ENCODE results near the gene BCAR1. TPM values are rescaled to one million over a fixed set of nuclear protein-coding genes. Genes with fewer than 3 reads are reported as not detected.
A peak's percentile ranks its signal among the peaks of the same experiment; 100 is the strongest.
"Not testable (repeated sequence)": the region's sequence is repeated elsewhere in the genome, so short reads cannot be mapped to it uniquely, and the experiment has no call there.

Gene BCAR1
- under 0.01 TPM for total RNA-seq

- DNase-seq (ENCODE audit: low read depth in 2 of 3, low spot score in 2 of 3) = peak in 2 of 3 donors; percentile 28 to 47
Measured at GRCh38 chr16:75251280-75252048, at the start of gene BCAR1. TSS of gene BCAR1 (minus strand) at chr16:75251624. CDS start at chr16:75251482, 142 bp downstream.

GRCh38 chr16:75298267-75298666, 46.8 kb upstream of the BCAR1 start:
- DNase-seq (ENCODE audit: low read depth in 2 of 3, low spot score in 2 of 3) = no peak

GRCh38 chr16:75296606-75297005, 45.2 kb upstream of the BCAR1 start:
- no peak for DNase-seq (ENCODE audit: low read depth in 2 of 3, low spot score in 2 of 3)

GRCh38 chr16:75294773-75295459, 43.5 kb upstream of the BCAR1 start:
- DNase-seq (ENCODE audit: low read depth in 2 of 3, low spot score in 2 of 3) = no peak

GRCh38 chr16:75293772-75294171, 42.3 kb upstream of the BCAR1 start:
- no peak for DNase-seq (ENCODE audit: low read depth in 2 of 3, low spot score in 2 of 3)

GRCh38 chr16:75293173-75293572, 41.7 kb upstream of the BCAR1 start:
- no peak for DNase-seq (ENCODE audit: low read depth in 2 of 3, low spot score in 2 of 3)

- no peak for DNase-seq (ENCODE audit: low read depth in 2 of 3, low spot score in 2 of 3)
Measured at GRCh38 chr16:75292691-75293090, 41.3 kb upstream of the BCAR1 start.

GRCh38 chr16:75289189-75289588, 37.8 kb upstream of the BCAR1 start:
- DNase-seq (ENCODE audit: low read depth in 2 of 3, low spot score in 2 of 3) = no peak

GRCh38 chr16:75288596-75289120, 37.2 kb upstream of the BCAR1 start:
- DNase-seq (ENCODE audit: low read depth in 2 of 3, low spot score in 2 of 3) = no peak

- DNase-seq (ENCODE audit: low read depth in 2 of 3, low spot score in 2 of 3) = no peak
Measured at GRCh38 chr16:75288181-75288580, 36.8 kb upstream of the BCAR1 start.

- no peak for DNase-seq (ENCODE audit: low read depth in 2 of 3, low spot score in 2 of 3)
Measured at GRCh38 chr16:75287708-75288107, 36.3 kb upstream of the BCAR1 start.

GRCh38 chr16:75286389-75286788, 35.0 kb upstream of the BCAR1 start:
- no peak for DNase-seq (ENCODE audit: low read depth in 2 of 3, low spot score in 2 of 3)

GRCh38 chr16:75282466-75283281, 31.2 kb upstream of the BCAR1 start:
- no peak for DNase-seq (ENCODE audit: low read depth in 2 of 3, low spot score in 2 of 3)

GRCh38 chr16:75281826-75282225, 30.4 kb upstream of the BCAR1 start:
- no peak for DNase-seq (ENCODE audit: low read depth in 2 of 3, low spot score in 2 of 3)

GRCh38 chr16:75281009-75281408, 29.6 kb upstream of the BCAR1 start:
- not testable (repeated sequence) for DNase-seq (ENCODE audit: low read depth in 2 of 3, low spot score in 2 of 3)

- no peak for DNase-seq (ENCODE audit: low read depth in 2 of 3, low spot score in 2 of 3)
Measured at GRCh38 chr16:75280331-75280804, 28.9 kb upstream of the BCAR1 start.

- no peak for DNase-seq (ENCODE audit: low read depth in 2 of 3, low spot score in 2 of 3)
Measured at GRCh38 chr16:75279305-75279704, 27.9 kb upstream of the BCAR1 start.

- no peak for DNase-seq (ENCODE audit: low read depth in 2 of 3, low spot score in 2 of 3)
Measured at GRCh38 chr16:75273054-75273925, 21.9 kb upstream of the BCAR1 start.

- DNase-seq (ENCODE audit: low read depth in 2 of 3, low spot score in 2 of 3) = not testable (repeated sequence)
Measured at GRCh38 chr16:75272629-75273028, 21.2 kb upstream of the BCAR1 start.

- peak in 2 of 3 donors; percentile 37 to 46 for DNase-seq (ENCODE audit: low read depth in 2 of 3, low spot score in 2 of 3)
Measured at GRCh38 chr16:75272097-75272551, 20.7 kb upstream of the BCAR1 start.

Data from hematopoietic multipotent progenitor cell (in vitro differentiated cells).